Ascending aorta (tissue), 2 donors: ENCODE measurements around the gene SPRED3. TPM values are rescaled to one million over a fixed set of nuclear protein-coding genes. Genes with fewer than 3 reads are reported as not detected.
A peak's percentile ranks its signal among the peaks of the same experiment; 100 is the strongest.

Experiments
- DNase-seq, 2 donors: peaks; one replicate each; pipeline ENCODE4 v3.0.0-alpha.2; 2019; ENCODE audit warnings: low spot score in 2 of 2
- H3K27ac ChIP-seq, 2 donors: fragments of 200-600 bp; sonication (generic); one replicate each; pipeline ENCODE4 v1.5.1; 2016 to 2017; ENCODE audit warnings: mild to moderate bottlenecking in 1 of 2
- H3K27me3 ChIP-seq: fragments of 200-600 bp; sonication (generic); one replicate; pipeline ENCODE4 v1.5.1; 2017
- H3K36me3 ChIP-seq, 2 donors: fragments of 200-600 bp; sonication (generic); one replicate each; pipeline ENCODE4 v1.5.1; 2016
- H3K4me1 ChIP-seq, 2 donors: fragments of 200-600 bp; sonication (generic); one replicate each; pipeline ENCODE4 v1.5.1; 2016 to 2017; ENCODE audit warnings: mild to moderate bottlenecking in 1 of 2
- H3K4me3 ChIP-seq, 2 donors: fragments of 200-600 bp; sonication (generic); one replicate each; pipeline ENCODE4 v1.5.1; 2016 to 2017; ENCODE audit warnings: mild to moderate bottlenecking in 1 of 2
- H3K9me3 ChIP-seq, 2 donors: fragments of 200-600 bp; sonication (generic); one replicate each; pipeline ENCODE4 v1.5.1; 2016
- CTCF ChIP-seq, 3 experiments: fragments of 200-600 bp in 2 of 3; fragments of 450-650 bp in 1 of 3; sonication (generic) in 2 of 3; IDR thresholded peaks; one replicate each; pipeline ENCODE4 v1.5.1; 2016 to 2019; ENCODE audit warnings: antibody characterized with exemption in 3 of 3, mild to moderate bottlenecking in 1 of 3, moderate library complexity in 1 of 3
- intact Hi-C: fragments of 100-400 bp; cut with DNase I; formaldehyde crosslinking; loops from one replicate; pipeline ENCODE4 v1.15.1; 2023
- total RNA-seq: library from RNA; depleted of rRNA; stranded (reverse); fragments of >200 nt; gene quantifications from one replicate; pipeline ENCODE4 v1.1.0, GENCODE V29; 2016

Gene SPRED3
- total RNA-seq, 1 donor from 2014 or later, result 18.3 TPM

- H3K9me3 ChIP-seq, result no peaks in the 10 kb centered on the region
- intact Hi-C loops, result loop anchor here (5.0 kb wide), 1 partner anchor 501 kb away; no protein-coding TSS in a partner anchor
- H3K4me1 ChIP-seq, result peaks cover 0 to 11% of the 10 kb centered on the region in 2 donors
- no peak for DNase-seq
- H3K27me3 ChIP-seq, result no peaks in the 10 kb centered on the region
- peaks cover 0 to 9% of the 10 kb centered on the region in 2 donors for H3K36me3 ChIP-seq
- no peak overlapping the region for H3K4me3 ChIP-seq
- no peak for TF ChIP-seq CTCF (IDR thresholded peaks at IDR 0.05)
- no peak overlapping the region for H3K27ac ChIP-seq
Observed at GRCh38 chr19:38401148-38401547, 12.7 kb downstream of the SPRED3 start.

- Histone ChIP-seq H3K27me3 (no peaks in the 10 kb centered on the region), H3K4me3 (peak overlapping the region; percentile 49 to 93), H3K4me1 (peaks cover 0 to 11% of the 10 kb centered on the region in 2 donors), H3K9me3 (no peaks in the 10 kb centered on the region), H3K36me3 (peaks cover 9 to 19% of the 10 kb centered on the region in 2 donors), H3K27ac (no peak overlapping the region)
- DNase-seq, result no peak
- intact Hi-C loops, result loop anchor here (2.0 to 5.0 kb wide), 4 partner anchors 66 to 500 kb away; no protein-coding TSS in a partner anchor
- no peak for TF ChIP-seq CTCF (IDR thresholded peaks at IDR 0.05)
Observed at GRCh38 chr19:38402623-38402966, 14.1 kb downstream of the SPRED3 start.

GRCh38 chr19:38402967-38403674, 14.6 kb downstream of the SPRED3 start, which contains the start of gene FAM98C:
Gene FAM98C (plus strand): TSS chr19:38403093. CDS start chr19:38403154, 61 bp downstream.
- Histone ChIP-seq H3K27ac (peak within 1 kb of the TSS; percentile 72 to 73), H3K36me3 (peaks cover 9 to 19% of the 10 kb centered on the region in 2 donors), H3K4me1 (peaks cover 0 to 11% of the 10 kb centered on the region in 2 donors), H3K4me3 (peak within 1 kb of the TSS; percentile 93), H3K9me3 (no peaks in the 10 kb centered on the region), H3K27me3 (no peaks in the 10 kb centered on the region)
- peak; percentile 92 to 99 for DNase-seq
- intact Hi-C loops, result loop anchor here (1.0 to 5.0 kb wide), 7 partner anchors 15 to 527 kb away; partner anchors contain the start of genes GGN, MRPS12, PSMD8 and SARS2
- TF ChIP-seq CTCF (IDR thresholded peaks at IDR 0.05), result peak; percentile 95 to 97 (median 96)

- H3K4me1 ChIP-seq, result peaks cover 0 to 11% of the 10 kb centered on the region in 2 donors
- intact Hi-C loops, result loop anchor here (5.0 kb wide), 1 partner anchor 497 kb away; no protein-coding TSS in a partner anchor
- no peaks in the 10 kb centered on the region for H3K27me3 ChIP-seq
- peaks cover 12 to 19% of the 10 kb centered on the region in 2 donors for H3K36me3 ChIP-seq
- no peak overlapping the region for H3K4me3 ChIP-seq
- H3K9me3 ChIP-seq, result no peaks in the 10 kb centered on the region
- DNase-seq, result no peak
- no peak for TF ChIP-seq CTCF (IDR thresholded peaks at IDR 0.05)
- no peak overlapping the region for H3K27ac ChIP-seq
Observed at GRCh38 chr19:38404858-38405257, 16.4 kb downstream of the SPRED3 start.

GRCh38 chr19:38405276-38405675, 16.8 kb downstream of the SPRED3 start:
- DNase-seq, result no peak
- H3K4me3 ChIP-seq, result no peak overlapping the region
- H3K27me3 ChIP-seq, result no peaks in the 10 kb centered on the region
- no peaks in the 10 kb centered on the region for H3K9me3 ChIP-seq
- peaks cover 12 to 19% of the 10 kb centered on the region in 2 donors for H3K36me3 ChIP-seq
- no peak for TF ChIP-seq CTCF (IDR thresholded peaks at IDR 0.05)
- no peak overlapping the region for H3K27ac ChIP-seq
- intact Hi-C loops, result no loop called here
- H3K4me1 ChIP-seq, result peaks cover 0 to 11% of the 10 kb centered on the region in 2 donors
